ENCODE results near the gene LSAMP. TPM values are rescaled to one million over a fixed set of nuclear protein-coding genes. Genes with fewer than 3 reads are reported as not detected.

The LSAMP gene
- total and polyA plus RNA-seq, 2 donors (not counting 3 experiments of a cell fraction or from before 2014, with no cell fraction given), result not detected

GRCh38 chr3:115862849-115863248, 582.4 kb downstream of the LSAMP start:
- H3K4me2 ChIP-seq (ENCODE audit: insufficient read depth, low read length), result no peak overlapping the region
- no peaks in the 10 kb centered on the region for H3K4me1 ChIP-seq (ENCODE audit: control insufficient read depth, extremely low read depth, insufficient read depth, low read length)
- ChIA-PET CTCF (no interaction called here), POLR2A (no interaction called here)
- BruUV-seq (replicated peaks), result no TSS peak
- H3K79me2 ChIP-seq (ENCODE audit: control insufficient read depth, insufficient read depth, low read length), result no peaks in the 10 kb centered on the region
- no peaks in the 10 kb centered on the region for H4K20me1 ChIP-seq (replicated peaks; ENCODE audit: control insufficient read depth, extremely low read depth, insufficient read depth, low read length)
- H3K4me3 ChIP-seq (replicated peaks in 1 of 3; ENCODE audit: insufficient read depth in 1 of 3, low read depth in 1 of 3, low read length in 3 of 3), result no peak overlapping the region
- H3K27me3 ChIP-seq (ENCODE audit: control insufficient read depth in 2 of 2, insufficient read depth in 2 of 2, low read length in 2 of 2), result no peaks in the 10 kb centered on the region
- no peak overlapping the region for H2AFZ ChIP-seq (ENCODE audit: low read depth, low read length)
- TF ChIP-seq MAX (IDR thresholded peaks at IDR 0.05; ENCODE audit: insufficient read depth, insufficient read length), result no peak
- TF ChIP-seq JUN (IDR thresholded peaks at IDR 0.05; ENCODE audit: borderline replicate concordance, insufficient read depth, insufficient read length, low read depth), result no peak
- no peak overlapping the region for H3K9ac ChIP-seq (replicated peaks; ENCODE audit: extremely low read depth, insufficient read depth, low read length)
- H3K9me1 ChIP-seq (replicated peaks; ENCODE audit: control insufficient read depth, extremely low read depth, insufficient read depth, low read length), result no peaks in the 10 kb centered on the region
- DNase-seq (ENCODE audit: low read depth, low spot score), result no peak
- no peak overlapping the region for H3K27ac ChIP-seq (ENCODE audit: insufficient read depth, low read depth, low read length)
- intact Hi-C loops (cut with micrococcal nuclease) (no loop called here), dilution Hi-C loops (cut with MboI; ENCODE audit: extremely low pct_ligation_motif_present, low sequenced_read_pairs) (no loop called here)
- H3K9me3 ChIP-seq (replicated peaks; ENCODE audit: control insufficient read depth, insufficient read depth, low read length), result no peaks in the 10 kb centered on the region
- FAIRE-seq, result no peak
- H3K36me3 ChIP-seq (ENCODE audit: control insufficient read depth in 2 of 2, extremely low read depth in 1 of 2, insufficient read depth in 2 of 2, low read length in 2 of 2), result no peaks in the 10 kb centered on the region

DNA sequence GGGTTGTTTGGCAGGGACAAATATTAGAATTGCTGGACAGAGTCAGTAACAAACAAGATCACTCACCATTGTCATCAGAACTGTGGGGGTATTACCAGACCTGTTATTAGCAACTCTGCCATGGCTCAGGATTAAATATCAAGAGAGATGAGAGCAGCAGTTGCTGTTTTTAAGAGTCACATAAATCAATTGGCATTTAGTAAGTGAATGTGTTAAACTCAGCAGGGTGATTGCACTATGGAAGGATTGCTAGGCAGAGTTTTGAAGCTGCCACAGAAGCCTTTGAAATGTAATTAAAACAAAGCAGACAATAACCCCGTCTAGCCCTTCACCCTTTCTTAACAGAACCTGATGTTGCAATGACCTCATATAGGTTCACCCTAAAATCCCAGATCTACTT, 583.2 kb downstream of the LSAMP start:
- Histone ChIP-seq H3K9ac (replicated peaks; ENCODE audit: extremely low read depth, insufficient read depth, low read length) (no peak overlapping the region), H3K36me3 (ENCODE audit: control insufficient read depth in 2 of 2, extremely low read depth in 1 of 2, insufficient read depth in 2 of 2, low read length in 2 of 2) (no peaks in the 10 kb centered on the region), H2AFZ (ENCODE audit: low read depth, low read length) (no peak overlapping the region), H3K4me3 (replicated peaks in 1 of 3; ENCODE audit: insufficient read depth in 1 of 3, low read depth in 1 of 3, low read length in 3 of 3) (no peak overlapping the region), H3K79me2 (ENCODE audit: control insufficient read depth, insufficient read depth, low read length) (no peaks in the 10 kb centered on the region), H3K9me3 (replicated peaks; ENCODE audit: control insufficient read depth, insufficient read depth, low read length) (no peaks in the 10 kb centered on the region), H3K27me3 (ENCODE audit: control insufficient read depth in 2 of 2, insufficient read depth in 2 of 2, low read length in 2 of 2) (no peaks in the 10 kb centered on the region), H3K9me1 (replicated peaks; ENCODE audit: control insufficient read depth, extremely low read depth, insufficient read depth, low read length) (no peaks in the 10 kb centered on the region), H4K20me1 (replicated peaks; ENCODE audit: control insufficient read depth, extremely low read depth, insufficient read depth, low read length) (no peaks in the 10 kb centered on the region), H3K4me2 (ENCODE audit: insufficient read depth, low read length) (no peak overlapping the region), H3K27ac (ENCODE audit: insufficient read depth, low read depth, low read length) (no peak overlapping the region), H3K4me1 (ENCODE audit: control insufficient read depth, extremely low read depth, insufficient read depth, low read length) (no peaks in the 10 kb centered on the region)
- ChIA-PET CTCF (no interaction called here), POLR2A (no interaction called here)
- intact Hi-C loops (cut with micrococcal nuclease), result no loop called here
- TF ChIP-seq GATA2 (IDR thresholded peaks at IDR 0.05; ENCODE audit: insufficient read depth, insufficient read length, low read depth, low read length), result no peak
- TF ChIP-seq FOS (IDR thresholded peaks at IDR 0.05; ENCODE audit: borderline replicate concordance, insufficient read depth, low read length), result no peak
- BruUV-seq (replicated peaks), result no TSS peak
- dilution Hi-C loops (cut with MboI; ENCODE audit: extremely low pct_ligation_motif_present, low sequenced_read_pairs), result no loop called here
- no peak for FAIRE-seq
- DNase-seq (ENCODE audit: low read depth, low spot score), result no peak
